ENCODE results near the gene RFX5. TPM values are rescaled to one million over a fixed set of nuclear protein-coding genes. Genes with fewer than 3 reads are reported as not detected.

RFX5 gene
- total and polyA plus RNA-seq, 9 of the 15 experiments (the other 6 are each of a cell fraction or from before 2014, with no cell fraction given) = 3.8 to 48.2 (median 32.2) TPM

DNA sequence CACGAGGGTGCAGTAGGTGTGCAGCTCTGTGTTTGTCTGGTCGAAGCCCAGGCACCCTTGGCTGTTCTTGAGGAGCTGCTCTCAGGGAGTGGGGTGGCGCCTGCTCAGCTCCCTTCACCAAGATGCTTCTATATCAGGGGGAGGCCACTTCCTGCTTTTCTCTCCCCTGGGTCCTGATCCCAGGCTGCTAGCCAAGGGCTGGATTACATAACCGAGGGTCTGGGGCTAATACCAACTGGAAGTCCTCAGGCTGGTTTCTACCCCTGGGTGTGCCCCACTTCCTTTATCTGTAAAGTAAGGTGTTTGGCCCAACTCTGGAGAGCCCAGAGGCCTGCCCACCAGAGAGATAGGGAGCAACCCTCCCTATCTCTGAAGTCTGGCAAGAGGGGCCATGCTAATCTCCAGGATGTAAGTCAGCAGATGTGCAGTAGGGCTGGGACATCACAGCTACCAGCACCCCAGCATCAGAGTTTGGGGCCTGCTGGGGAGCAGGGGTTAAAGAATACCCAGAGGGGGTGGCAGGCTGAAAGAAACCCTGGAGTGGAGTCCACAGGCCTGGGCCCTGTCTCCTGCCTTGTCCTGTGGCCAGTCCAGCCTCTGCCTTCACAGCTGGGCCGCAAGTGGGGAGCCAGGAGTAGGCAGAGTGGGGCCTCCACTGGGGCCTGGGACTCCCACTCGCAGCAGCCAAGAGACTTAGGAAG is 23.3 kb upstream of the RFX5 start:
- no peaks in the 10 kb centered on the region for H3K9me3 ChIP-seq (replicated peaks; ENCODE audit: control insufficient read depth, insufficient read depth, low read depth, low read length)
- H3K27ac ChIP-seq (ENCODE audit: extremely low read depth, low read depth, low read length) = peak overlapping the region; percentile 71
- peak; percentile 42 to 79 (median 56) for DNase-seq (ENCODE audit: extremely low read depth in 1 of 4, low spot score in 3 of 4)
- H3K4me2 ChIP-seq (ENCODE audit: insufficient read depth, low read length) = peak overlapping the region; percentile 68
- 12% methylated on average over 6 of the region's 6 CpGs for WGBS (ENCODE audit: insufficient coverage, low coverage, missing lambda C conversion rate)
- peaks cover 16% of the 10 kb centered on the region for H3K79me2 ChIP-seq (ENCODE audit: control insufficient read depth, insufficient read depth, low read length)
- peaks cover 25% of the 10 kb centered on the region; the same call in 2 of the 3 replicates for H3K36me3 ChIP-seq (ENCODE audit: control insufficient read depth, insufficient read depth, low read length)
- H3K9me1 ChIP-seq (ENCODE audit: control insufficient read depth, insufficient read depth, low read length) = no peaks in the 10 kb centered on the region
- POLR2A ChIA-PET = interaction anchor here (0.6 to 1.7 kb wide), 9 partner anchors 12 to 539 kb away, joined by 3 to 8 read pairs (median 4); partner anchors contain the start of genes PSMD4, THEM4 and ZNF687
- no peak overlapping the region; the same call in 1 of the 2 replicates for H3K4me3 ChIP-seq
- H3K4me1 ChIP-seq (replicated peaks in 1 of 2; ENCODE audit: control insufficient read depth in 2 of 2, insufficient read depth in 2 of 2, low read length in 2 of 2) = peaks cover 32 to 48% of the 10 kb centered on the region in 2 experiments
- H3K27me3 ChIP-seq (ENCODE audit: control insufficient read depth in 2 of 2, insufficient read depth in 2 of 2, low read length in 2 of 2) = no peaks in the 10 kb centered on the region
- H4K20me1 ChIP-seq (replicated peaks; ENCODE audit: control insufficient read depth, insufficient read depth, low read length) = no peaks in the 10 kb centered on the region
- ATAC-seq = peak; percentile 65
- in situ Hi-C loops (cut with MboI) = no loop called here
- H3K9ac ChIP-seq (ENCODE audit: insufficient read depth in 1 of 2, low read depth in 2 of 2, low read length in 2 of 2) = peak overlapping the region; percentile 49 to 73
- no TSS peak for BruUV-seq (replicated peaks)
- peak overlapping the region; percentile 72 for H2AFZ ChIP-seq (ENCODE audit: low read depth, low read length)
- intact Hi-C loops (cut with micrococcal nuclease) = no loop called here
- FAIRE-seq = peak; percentile 96
- CTCF ChIA-PET (ENCODE audit: low intra/inter-chr PET ratio) = no interaction called here
- TF ChIP-seq SMAD3 (CRISPR knock-in tag; conservative IDR thresholded peaks at IDR 0.05) (no peak), RBM15 (IDR thresholded peaks at IDR 0.05; ENCODE audit: insufficient read depth, low read length) (no peak), ETS2 (tag; IDR thresholded peaks at IDR 0.05; ENCODE audit: borderline replicate concordance, poor library complexity, severe bottlenecking) (no peak), TOE1 (IDR thresholded peaks at IDR 0.05; ENCODE audit: borderline replicate concordance) (0 out of 2 replicates have a peak, but pooled peaks have one; percentile 29), TOE1 (CRISPR knock-in tag; IDR thresholded peaks at IDR 0.05; ENCODE audit: borderline replicate concordance, low read depth) (no peak), ZFP36 (IDR thresholded peaks at IDR 0.05; ENCODE audit: low read depth, low read length, partially characterized antibody) (no peak), ETV1 (tag; conservative IDR thresholded peaks at IDR 0.05; ENCODE audit: low read depth) (0 out of 2 replicates have a peak, but pooled peaks have one; percentile 20), CC2D1A (IDR thresholded peaks at IDR 0.05) (no peak; the same call in 1 of the 2 replicates), CBFA2T3 (IDR thresholded peaks at IDR 0.05) (peak; percentile 89), RBBP5 (IDR thresholded peaks at IDR 0.05; ENCODE audit: borderline replicate concordance, insufficient read depth, low read length, poor library complexity, severe bottlenecking) (peak; percentile 51), GTF2E2 (tag; IDR thresholded peaks at IDR 0.05) (no peak), RAD21 (CRISPR knock-in tag; conservative IDR thresholded peaks at IDR 0.05 in 1 of 2, IDR thresholded peaks at IDR 0.05 in 1 of 2) (no peak), SAFB (IDR thresholded peaks at IDR 0.05; ENCODE audit: borderline replicate concordance, low read depth, low read length) (no peak), POLR3A (IDR thresholded peaks at IDR 0.05; ENCODE audit: borderline replicate concordance, extremely low read depth, insufficient read depth, insufficient read length) (no peak), ESRRA (IDR thresholded peaks at IDR 0.05; ENCODE audit: borderline replicate concordance, low read depth) (no peak), NFIC (IDR thresholded peaks at IDR 0.05) (peak; percentile 55; the same call in 1 of the 2 replicates), ETV6 (IDR thresholded peaks at IDR 0.05; ENCODE audit: borderline replicate concordance in 1 of 2, low read depth in 2 of 2, low read length in 1 of 2) (no peak), ETV6 (CRISPR knock-in tag; IDR thresholded peaks at IDR 0.05; ENCODE audit: borderline replicate concordance) (no peak)
- TF ChIP-seq, protein P1, sequence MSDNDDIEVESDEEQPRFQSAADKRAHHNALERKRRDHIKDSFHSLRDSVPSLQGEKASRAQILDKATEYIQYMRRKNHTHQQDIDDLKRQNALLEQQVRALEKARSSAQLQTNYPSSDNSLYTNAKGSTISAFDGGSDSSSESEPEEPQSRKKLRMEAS (CRISPR knock-in tag; IDR thresholded peaks at IDR 0.05) = no peak
- TF ChIP-seq, protein P2, sequence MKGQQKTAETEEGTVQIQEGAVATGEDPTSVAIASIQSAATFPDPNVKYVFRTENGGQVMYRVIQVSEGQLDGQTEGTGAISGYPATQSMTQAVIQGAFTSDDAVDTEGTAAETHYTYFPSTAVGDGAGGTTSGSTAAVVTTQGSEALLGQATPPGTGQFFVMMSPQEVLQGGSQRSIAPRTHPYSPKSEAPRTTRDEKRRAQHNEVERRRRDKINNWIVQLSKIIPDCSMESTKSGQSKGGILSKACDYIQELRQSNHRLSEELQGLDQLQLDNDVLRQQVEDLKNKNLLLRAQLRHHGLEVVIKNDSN (CRISPR knock-in tag; IDR thresholded peaks at IDR 0.05) = no peak
- TF ChIP-seq, protein P3, sequence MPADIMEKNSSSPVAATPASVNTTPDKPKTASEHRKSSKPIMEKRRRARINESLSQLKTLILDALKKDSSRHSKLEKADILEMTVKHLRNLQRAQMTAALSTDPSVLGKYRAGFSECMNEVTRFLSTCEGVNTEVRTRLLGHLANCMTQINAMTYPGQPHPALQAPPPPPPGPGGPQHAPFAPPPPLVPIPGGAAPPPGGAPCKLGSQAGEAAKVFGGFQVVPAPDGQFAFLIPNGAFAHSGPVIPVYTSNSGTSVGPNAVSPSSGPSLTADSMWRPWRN (IDR thresholded peaks at IDR 0.05; ENCODE audit: low read depth) = no peak

Measured in K562 (cell line).